ENCODE measurements around the gene FOXK1.
A peak's percentile ranks its signal among the peaks of the same experiment; 100 is the strongest.

Gene FOXK1

GRCh38 chr7:4745265-4745919 lies 63.3 kb downstream of the FOXK1 start:
- no peak for DNase-seq (ENCODE audit: low spot score)

- DNase-seq (ENCODE audit: low spot score): peak; percentile 63
Observed at GRCh38 chr7:4745971-4746919, 64.2 kb downstream of the FOXK1 start.

- DNase-seq (ENCODE audit: low spot score): no peak
Observed at GRCh38 chr7:4747013-4747412, 64.9 kb downstream of the FOXK1 start.

- no peak for DNase-seq (ENCODE audit: low spot score)
Observed at GRCh38 chr7:4747746-4748145, 65.7 kb downstream of the FOXK1 start.

- no peak for DNase-seq (ENCODE audit: low spot score)
Observed at GRCh38 chr7:4748231-4748681, 66.2 kb downstream of the FOXK1 start.

GRCh38 chr7:4749363-4749762 lies 67.3 kb downstream of the FOXK1 start:
- no peak for DNase-seq (ENCODE audit: low spot score)

GRCh38 chr7:4749798-4750197 lies 67.7 kb downstream of the FOXK1 start:
- DNase-seq (ENCODE audit: low spot score): no peak

GRCh38 chr7:4751398-4751947 lies 69.4 kb downstream of the FOXK1 start:
- DNase-seq (ENCODE audit: low spot score): no peak

GRCh38 chr7:4753598-4754432 lies 71.7 kb downstream of the FOXK1 start:
- DNase-seq (ENCODE audit: low spot score): peak; percentile 58

GRCh38 chr7:4754433-4755010 lies 72.4 kb downstream of the FOXK1 start:
- no peak for DNase-seq (ENCODE audit: low spot score)

GRCh38 chr7:4755045-4755444 lies 73.0 kb downstream of the FOXK1 start:
- no peak for DNase-seq (ENCODE audit: low spot score)

- DNase-seq (ENCODE audit: low spot score): no peak
Observed at GRCh38 chr7:4758111-4758510, 76.0 kb downstream of the FOXK1 start.

- DNase-seq (ENCODE audit: low spot score): no peak
Observed at GRCh38 chr7:4758791-4759190, 76.7 kb downstream of the FOXK1 start.

- no peak for DNase-seq (ENCODE audit: low spot score)
Observed at GRCh38 chr7:4759211-4759610, 77.1 kb downstream of the FOXK1 start.

GRCh38 chr7:4760952-4761351 lies 78.9 kb downstream of the FOXK1 start:
- DNase-seq (ENCODE audit: low spot score): no peak

GRCh38 chr7:4762121-4763055 lies 80.3 kb downstream of the FOXK1 start:
- DNase-seq (ENCODE audit: low spot score): no peak

GRCh38 chr7:4763091-4763793 lies 81.1 kb downstream of the FOXK1 start:
- DNase-seq (ENCODE audit: low spot score): no peak

GRCh38 chr7:4763794-4764185 lies 81.7 kb downstream of the FOXK1 start:
- no peak for DNase-seq (ENCODE audit: low spot score)

GRCh38 chr7:4764402-4765007 lies 82.4 kb downstream of the FOXK1 start:
- DNase-seq (ENCODE audit: low spot score): no peak

Data from COLO829 (cell line).